ENCODE results near the gene CNOT2. TPM values are rescaled to one million over a fixed set of nuclear protein-coding genes. Genes with fewer than 3 reads are reported as not detected.

The CNOT2 gene, protein sequence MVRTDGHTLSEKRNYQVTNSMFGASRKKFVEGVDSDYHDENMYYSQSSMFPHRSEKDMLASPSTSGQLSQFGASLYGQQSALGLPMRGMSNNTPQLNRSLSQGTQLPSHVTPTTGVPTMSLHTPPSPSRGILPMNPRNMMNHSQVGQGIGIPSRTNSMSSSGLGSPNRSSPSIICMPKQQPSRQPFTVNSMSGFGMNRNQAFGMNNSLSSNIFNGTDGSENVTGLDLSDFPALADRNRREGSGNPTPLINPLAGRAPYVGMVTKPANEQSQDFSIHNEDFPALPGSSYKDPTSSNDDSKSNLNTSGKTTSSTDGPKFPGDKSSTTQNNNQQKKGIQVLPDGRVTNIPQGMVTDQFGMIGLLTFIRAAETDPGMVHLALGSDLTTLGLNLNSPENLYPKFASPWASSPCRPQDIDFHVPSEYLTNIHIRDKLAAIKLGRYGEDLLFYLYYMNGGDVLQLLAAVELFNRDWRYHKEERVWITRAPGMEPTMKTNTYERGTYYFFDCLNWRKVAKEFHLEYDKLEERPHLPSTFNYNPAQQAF
- total RNA-seq: 160 and 161 TPM in 2 replicates

GRCh38 chr12:70242695-70243509, at the start of gene CNOT2:
TSS of gene CNOT2 (plus strand) at chr12:70243433. CDS start at chr12:70278227, 34,794 bp downstream.

DNA sequence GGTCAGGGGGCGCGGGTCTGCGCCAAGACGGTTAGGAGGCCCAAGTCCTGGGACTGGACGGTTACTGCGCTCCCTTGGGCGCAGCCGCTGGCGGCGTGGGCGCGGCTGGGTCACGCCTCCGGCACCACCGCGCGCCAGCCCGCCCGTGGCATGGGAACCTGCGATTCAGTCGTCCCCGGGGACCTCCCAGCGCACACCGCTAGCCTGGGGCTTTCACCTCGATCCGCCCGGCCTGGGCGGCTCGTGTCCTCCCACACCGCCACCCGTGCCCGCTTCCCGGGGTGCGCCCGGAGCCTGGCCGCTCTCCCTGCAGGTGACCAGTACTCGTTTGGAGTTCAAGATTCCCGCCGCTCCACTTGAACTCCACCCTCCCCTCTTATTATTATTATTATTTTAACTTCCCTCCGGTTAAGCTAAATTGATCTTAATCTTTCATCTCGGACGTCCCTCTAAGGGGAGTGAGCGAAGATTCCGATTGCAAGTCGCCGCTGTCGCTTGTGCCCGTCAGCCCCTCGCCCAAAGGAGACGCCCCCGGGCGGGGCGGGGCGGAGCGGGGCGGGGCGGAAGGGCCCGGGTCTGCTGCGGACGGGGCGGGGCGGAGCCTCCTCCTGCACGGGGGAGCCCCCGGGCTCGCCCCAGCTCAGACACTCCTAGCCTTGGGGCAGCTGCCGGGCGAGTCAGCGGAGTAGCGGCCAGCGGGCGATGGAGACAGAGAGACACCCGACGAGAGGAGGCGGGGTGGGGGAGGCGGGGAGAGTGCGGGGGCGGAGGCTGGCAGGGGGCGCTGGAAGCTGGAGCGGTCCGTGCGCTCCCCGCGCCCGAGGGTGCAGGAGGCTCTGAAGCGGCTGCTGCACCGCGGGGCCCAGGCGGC, 122.7 kb downstream of the CNOT2 start, which contains the start of gene KCNMB4:
Gene KCNMB4 (plus strand): TSS at position 643 of the 871 bp plus-strand sequence. CDS start 445 bp downstream, outside the sequence.

Other genes starting within 250 kb of the CNOT2 start
- 0.13 and 0.22 TPM in 2 replicates for gene KCNMB4, start 122.9 kb downstream of the CNOT2 start, total RNA-seq